ENCODE measurements around the gene SCO1. TPM values are rescaled to one million over a fixed set of nuclear protein-coding genes. Genes with fewer than 3 reads are reported as not detected.

SCO1 gene
- total RNA-seq, 1 donor from 2014 or later, result 48.5 TPM

GRCh38 chr17:10653987-10654386, 43.3 kb downstream of the SCO1 start:
- no peak for DNase-seq (ENCODE audit: low read depth)

GRCh38 chr17:10652984-10653659, 44.2 kb downstream of the SCO1 start:
- DNase-seq (ENCODE audit: low read depth), result no peak

GRCh38 chr17:10651927-10652326, 45.4 kb downstream of the SCO1 start:
- DNase-seq (ENCODE audit: low read depth), result no peak

- no peak for DNase-seq (ENCODE audit: low read depth)
Observed at GRCh38 chr17:10649602-10650001, 47.7 kb downstream of the SCO1 start.

GRCh38 chr17:10648956-10649355, 48.4 kb downstream of the SCO1 start:
- no peak for DNase-seq (ENCODE audit: low read depth)

- no peak for DNase-seq (ENCODE audit: low read depth)
Observed at GRCh38 chr17:10648381-10648780, 49.0 kb downstream of the SCO1 start.

GRCh38 chr17:10646392-10646990, 50.8 kb downstream of the SCO1 start:
- DNase-seq (ENCODE audit: low read depth), result peak; percentile 58

GRCh38 chr17:10640475-10640874, 56.9 kb downstream of the SCO1 start:
- DNase-seq (ENCODE audit: low read depth), result no peak

- no peak for DNase-seq (ENCODE audit: low read depth)
Observed at GRCh38 chr17:10638151-10638550, 59.2 kb downstream of the SCO1 start.

- DNase-seq (ENCODE audit: low read depth), result no peak
Observed at GRCh38 chr17:10635290-10635689, 62.0 kb downstream of the SCO1 start.

GRCh38 chr17:10633738-10634379, 63.5 kb downstream of the SCO1 start:
- no peak for DNase-seq (ENCODE audit: low read depth)

GRCh38 chr17:10631701-10632100, 65.6 kb downstream of the SCO1 start:
- no peak for DNase-seq (ENCODE audit: low read depth)

- DNase-seq (ENCODE audit: low read depth), result no peak
Observed at GRCh38 chr17:10631048-10631700, 66.2 kb downstream of the SCO1 start.

GRCh38 chr17:10629706-10630105, 67.6 kb downstream of the SCO1 start:
- no peak for DNase-seq (ENCODE audit: low read depth)

- DNase-seq (ENCODE audit: low read depth), result no peak
Observed at GRCh38 chr17:10628756-10629155, 68.6 kb downstream of the SCO1 start.

GRCh38 chr17:10626390-10626789, 70.9 kb downstream of the SCO1 start:
- DNase-seq (ENCODE audit: low read depth), result no peak

- DNase-seq (ENCODE audit: low read depth), result no peak
Observed at GRCh38 chr17:10624969-10625368, 72.4 kb downstream of the SCO1 start.

- no peak for DNase-seq (ENCODE audit: low read depth)
Observed at GRCh38 chr17:10623737-10624338, 73.5 kb downstream of the SCO1 start.

- DNase-seq (ENCODE audit: low read depth), result no peak
Observed at GRCh38 chr17:10622617-10623485, 74.5 kb downstream of the SCO1 start.

All from renal cortical epithelial cell (primary cell).